Stimulated activated CD8-positive, alpha-beta memory T cell treated with anti-CD3 and anti-CD28 coated beads, Interleukin-7, amount 100 ng/mL, for 24 hours (primary cell): Measurements from ENCODE around the gene RDH13.
"Not testable (repeated sequence)": the region's sequence is repeated elsewhere in the genome, so short reads cannot be mapped to it uniquely, and the experiment has no call there.

Experiments
- DNase-seq: peaks from one replicate; pipeline ENCODE4 v3.0.0-alpha.2; 2020; ENCODE audit warnings: low read depth

RDH13 gene, protein sequence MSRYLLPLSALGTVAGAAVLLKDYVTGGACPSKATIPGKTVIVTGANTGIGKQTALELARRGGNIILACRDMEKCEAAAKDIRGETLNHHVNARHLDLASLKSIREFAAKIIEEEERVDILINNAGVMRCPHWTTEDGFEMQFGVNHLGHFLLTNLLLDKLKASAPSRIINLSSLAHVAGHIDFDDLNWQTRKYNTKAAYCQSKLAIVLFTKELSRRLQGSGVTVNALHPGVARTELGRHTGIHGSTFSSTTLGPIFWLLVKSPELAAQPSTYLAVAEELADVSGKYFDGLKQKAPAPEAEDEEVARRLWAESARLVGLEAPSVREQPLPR

GRCh38 chr19:55062735-55063491 is at the start of gene RDH13:
RDH13 (minus strand) TSS chr19:55063148; CDS start chr19:55063032, 116 bp downstream.
- DNase-seq, result peak; percentile 100

DNA sequence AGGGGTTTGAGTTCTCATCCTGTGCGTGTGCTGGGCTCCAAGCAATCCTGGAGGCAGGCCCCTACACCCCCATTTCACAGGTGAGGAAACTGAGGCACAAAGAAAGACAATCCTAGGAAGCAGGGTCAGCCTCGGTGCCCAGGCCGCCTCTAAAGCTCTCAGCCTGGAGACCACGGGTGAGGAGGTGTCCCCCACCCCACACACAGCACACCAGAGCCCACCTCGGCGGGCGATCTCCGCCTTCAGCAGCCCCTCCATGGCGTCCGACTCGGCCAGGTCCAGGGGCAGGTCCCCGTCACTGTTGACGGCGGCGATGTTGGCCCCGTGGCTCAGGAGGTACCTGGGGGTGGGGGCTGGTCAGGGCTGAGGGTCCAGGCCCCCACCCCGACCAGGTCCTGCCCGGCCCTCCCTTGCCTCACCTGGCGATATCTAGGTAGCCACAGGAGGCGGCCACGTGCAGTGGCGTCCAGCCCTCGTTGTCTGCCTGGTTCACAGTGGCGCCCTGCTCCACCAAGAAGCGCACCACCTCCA is 49.4 kb upstream of the RDH13 start:
- no peak for DNase-seq

- DNase-seq, result no peak
Observed at GRCh38 chr19:55111238-55111831, 48.4 kb upstream of the RDH13 start.

- no peak for DNase-seq
Observed at GRCh38 chr19:55109527-55110291, 46.8 kb upstream of the RDH13 start.

- not testable (repeated sequence) for DNase-seq
Observed at GRCh38 chr19:55107252-55107651, 44.3 kb upstream of the RDH13 start.

DNA sequence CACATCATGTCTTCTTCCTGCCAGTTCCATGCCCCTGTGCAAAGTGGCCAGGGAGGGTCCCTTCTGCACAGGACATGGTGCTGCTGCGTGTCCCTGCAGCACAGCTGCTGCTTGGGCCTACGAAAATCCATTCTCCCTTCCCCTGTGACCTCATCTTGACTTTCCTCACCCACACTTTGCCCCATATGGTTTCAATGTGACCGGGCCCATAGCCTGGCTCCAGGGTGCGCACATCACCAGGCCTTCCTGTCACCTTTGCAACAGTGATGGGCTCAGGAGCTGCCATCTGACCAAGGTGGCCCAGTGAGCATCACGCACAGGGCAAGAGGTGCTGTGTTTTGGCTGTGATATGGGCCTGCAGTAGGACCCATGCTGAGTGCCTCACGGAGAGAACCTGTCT is 43.6 kb upstream of the RDH13 start:
- no peak for DNase-seq

GRCh38 chr19:55105237-55105636 is 42.3 kb upstream of the RDH13 start:
- DNase-seq, result no peak

DNA sequence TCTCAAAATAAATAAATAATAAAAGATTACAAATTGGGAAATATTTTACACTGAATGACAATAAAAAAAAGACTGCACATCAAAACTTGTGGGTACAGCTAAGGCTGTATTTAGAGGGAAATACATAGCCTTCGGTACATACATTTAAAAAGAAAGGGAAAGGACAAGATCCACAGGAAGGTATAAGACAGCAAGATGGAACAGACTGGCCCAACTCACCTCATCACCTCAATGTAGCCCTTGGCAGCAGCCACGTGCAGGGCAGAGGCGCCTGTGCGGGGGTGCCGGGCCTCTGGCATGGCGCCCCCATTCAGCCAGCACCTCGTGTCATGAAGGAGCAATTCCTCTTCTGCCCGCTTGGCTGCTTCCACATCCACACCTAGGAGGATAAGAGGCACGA is 40.2 kb upstream of the RDH13 start:
- DNase-seq, result no peak

- DNase-seq, result no peak
Observed at GRCh38 chr19:55101261-55101660, 38.3 kb upstream of the RDH13 start.

DNA sequence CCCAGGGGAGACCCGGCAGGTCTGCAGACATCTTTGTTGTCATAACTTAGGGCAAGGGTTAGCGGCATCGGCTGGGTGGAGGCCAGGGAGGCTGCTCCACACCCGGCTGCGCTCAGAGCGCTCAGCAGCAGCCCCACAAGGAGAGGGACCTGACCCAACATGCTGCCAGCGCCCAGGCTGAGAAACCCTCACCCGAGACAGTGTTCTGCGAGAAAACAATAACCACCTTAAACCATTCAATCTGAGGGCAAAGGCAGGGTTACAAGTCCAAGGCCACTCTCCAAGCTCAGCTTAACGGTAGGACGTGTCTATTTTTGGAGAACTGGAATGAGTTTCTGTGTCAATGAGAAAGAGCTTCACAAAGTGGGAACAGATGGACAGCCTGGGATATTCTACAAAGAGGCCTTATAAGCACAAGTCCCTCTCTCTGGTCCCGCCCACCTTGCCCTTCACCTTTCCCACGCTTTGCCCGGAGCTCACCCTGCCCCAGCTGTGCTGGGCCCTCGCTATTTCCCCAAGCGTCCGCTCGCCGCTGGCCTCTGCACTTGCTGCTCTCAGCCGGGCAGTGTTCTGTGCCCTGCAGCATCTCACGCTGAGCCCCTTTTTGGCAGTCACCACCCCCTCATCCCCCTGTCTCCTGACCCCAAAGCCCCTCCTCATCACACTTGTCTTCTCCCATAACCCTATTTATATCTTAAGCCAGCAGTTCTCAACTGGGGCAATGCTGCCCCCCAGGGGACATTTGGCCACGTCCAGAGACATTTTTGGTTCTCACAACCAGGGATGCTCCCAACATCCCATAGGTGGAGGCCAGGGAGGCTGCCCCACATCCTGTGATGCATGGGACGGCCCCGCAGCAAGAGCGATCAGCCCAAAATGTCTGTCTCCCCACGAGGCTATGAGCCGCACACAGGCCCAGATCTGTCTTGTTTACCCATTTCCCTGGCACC is 36.9 kb upstream of the RDH13 start:
- DNase-seq, result no peak

DNA sequence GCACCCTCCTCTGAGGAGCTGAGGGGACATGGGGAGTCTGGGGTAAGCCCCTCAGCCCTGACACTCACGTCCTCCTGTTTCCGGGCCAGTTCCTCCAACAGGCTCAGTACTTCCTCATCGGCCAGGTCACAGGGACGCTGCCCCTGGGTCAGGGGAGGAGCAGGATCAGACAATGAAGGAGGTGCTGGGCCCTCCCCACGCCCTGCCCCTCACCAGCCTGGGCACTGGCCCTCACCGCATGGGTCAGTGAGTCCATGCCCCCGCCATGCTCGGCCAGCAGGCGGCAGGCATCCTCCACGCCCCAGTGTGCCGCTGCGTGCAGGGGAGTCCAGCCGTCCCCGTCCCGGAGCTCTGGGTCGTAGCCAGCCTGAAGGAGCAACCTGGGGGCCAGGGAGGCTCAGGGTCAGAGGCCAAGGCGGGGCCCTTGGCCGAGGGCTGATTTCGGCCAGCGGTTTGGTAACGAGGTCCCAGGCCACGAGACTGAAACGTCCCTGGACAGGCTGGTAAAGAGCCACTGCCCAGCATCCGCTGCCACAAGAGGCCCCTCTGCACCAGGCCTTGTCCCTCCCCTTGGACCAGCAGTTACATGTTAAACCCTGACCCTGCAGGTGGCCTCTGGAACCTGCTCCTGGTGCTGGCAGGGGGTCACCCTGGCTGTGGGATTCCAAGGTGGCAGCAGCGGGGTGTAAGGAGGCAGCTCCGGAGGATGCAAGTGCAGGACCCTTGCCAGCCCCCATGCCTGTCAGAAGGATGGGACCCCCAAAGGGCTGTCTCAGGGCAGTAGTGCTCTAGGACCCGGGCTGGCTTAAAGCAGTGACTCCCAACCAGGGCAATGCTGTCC is 36.0 kb upstream of the RDH13 start:
- DNase-seq, result no peak

DNA sequence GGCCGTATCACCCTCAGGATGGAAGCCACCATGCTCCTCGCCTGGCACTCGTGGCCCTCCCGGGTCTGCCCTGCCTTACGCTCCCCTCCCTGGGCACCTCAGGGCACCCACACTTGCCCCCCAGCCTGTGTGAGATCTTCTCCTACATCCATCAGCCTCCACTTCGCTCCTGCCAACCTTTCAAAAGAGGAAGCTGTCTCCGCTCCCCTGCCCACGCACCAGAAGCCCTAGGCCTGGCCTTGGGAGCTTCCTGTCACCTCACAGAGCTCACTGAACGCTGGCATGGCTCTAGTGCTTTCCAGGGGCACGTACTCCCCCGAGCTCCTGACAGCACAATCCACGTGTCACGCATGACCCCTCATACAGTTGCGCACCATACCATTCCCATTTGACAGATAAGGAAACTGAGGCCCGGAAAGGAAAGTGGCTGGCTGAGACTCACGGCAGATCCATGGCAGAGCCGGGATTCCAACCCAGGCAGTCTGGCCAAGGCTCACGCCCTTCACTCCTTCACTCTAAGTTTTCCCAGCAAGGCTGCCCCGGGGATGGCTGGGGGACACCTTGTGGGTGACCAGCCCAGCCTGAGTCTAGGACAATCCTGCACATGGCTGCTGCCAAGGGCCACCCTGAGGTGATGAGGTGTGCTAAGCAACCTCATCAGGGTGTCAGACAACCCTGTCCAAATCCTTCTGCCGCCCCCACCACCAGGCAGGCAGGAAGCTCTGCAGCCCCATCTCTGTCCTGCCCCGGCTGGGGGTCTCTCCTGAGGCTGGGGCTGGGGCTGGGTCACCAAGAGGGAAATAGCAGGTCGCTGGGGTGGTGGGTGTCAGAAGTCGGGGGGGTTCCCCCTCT is 35.1 kb upstream of the RDH13 start:
- no peak for DNase-seq

- DNase-seq, result no peak
Observed at GRCh38 chr19:55096061-55096701, 33.2 kb upstream of the RDH13 start.

GRCh38 chr19:55095260-55096060 is 32.5 kb upstream of the RDH13 start:
- DNase-seq, result no peak

GRCh38 chr19:55094456-55095259 is 31.7 kb upstream of the RDH13 start:
- no peak for DNase-seq

DNA sequence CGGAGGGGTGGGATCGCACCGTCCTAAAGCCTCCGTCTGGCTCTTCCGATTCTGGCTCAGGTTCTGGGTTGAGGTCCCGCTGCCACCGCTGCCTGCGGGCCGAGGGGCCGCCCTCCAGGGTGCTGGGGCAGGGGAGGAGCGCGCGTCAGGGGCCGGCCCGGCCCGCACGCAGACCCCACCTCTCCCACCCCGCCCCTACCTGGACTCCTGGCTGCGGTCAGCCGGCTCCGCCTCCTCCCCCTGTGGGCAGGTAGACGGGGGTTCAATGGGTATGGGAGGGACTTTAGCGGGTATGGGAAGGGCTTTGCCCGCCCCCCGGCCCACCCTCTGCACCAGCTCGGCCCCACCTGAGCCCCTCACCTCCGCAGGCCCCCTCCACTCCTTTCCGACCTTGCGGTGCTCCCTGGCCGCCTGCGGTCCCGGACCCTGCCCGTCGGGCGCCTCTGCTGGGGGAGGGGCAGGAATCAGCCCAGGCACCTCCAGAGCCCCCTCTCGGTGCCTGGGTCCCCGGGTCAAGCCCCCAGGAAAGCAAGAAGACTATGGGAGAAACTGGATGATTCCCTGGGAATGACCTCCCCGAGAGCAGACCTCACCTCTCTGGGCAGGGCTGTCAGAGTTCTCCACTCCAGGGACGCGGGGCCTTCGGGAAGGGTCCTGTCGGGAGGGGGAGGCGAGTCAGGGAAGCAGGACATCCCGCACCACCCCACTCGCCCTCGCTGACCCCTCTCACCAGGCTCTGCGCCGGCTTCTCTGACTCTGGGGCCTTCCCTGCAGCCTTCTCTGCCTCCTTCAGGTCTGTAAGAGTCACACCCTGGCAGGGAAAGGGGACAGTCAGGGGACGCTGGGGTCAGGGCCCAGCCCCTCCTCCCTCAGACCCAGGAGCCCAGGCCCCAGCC is 29.7 kb upstream of the RDH13 start:
- no peak for DNase-seq
